Measurements from ENCODE around the gene COL4A2.

DNA sequence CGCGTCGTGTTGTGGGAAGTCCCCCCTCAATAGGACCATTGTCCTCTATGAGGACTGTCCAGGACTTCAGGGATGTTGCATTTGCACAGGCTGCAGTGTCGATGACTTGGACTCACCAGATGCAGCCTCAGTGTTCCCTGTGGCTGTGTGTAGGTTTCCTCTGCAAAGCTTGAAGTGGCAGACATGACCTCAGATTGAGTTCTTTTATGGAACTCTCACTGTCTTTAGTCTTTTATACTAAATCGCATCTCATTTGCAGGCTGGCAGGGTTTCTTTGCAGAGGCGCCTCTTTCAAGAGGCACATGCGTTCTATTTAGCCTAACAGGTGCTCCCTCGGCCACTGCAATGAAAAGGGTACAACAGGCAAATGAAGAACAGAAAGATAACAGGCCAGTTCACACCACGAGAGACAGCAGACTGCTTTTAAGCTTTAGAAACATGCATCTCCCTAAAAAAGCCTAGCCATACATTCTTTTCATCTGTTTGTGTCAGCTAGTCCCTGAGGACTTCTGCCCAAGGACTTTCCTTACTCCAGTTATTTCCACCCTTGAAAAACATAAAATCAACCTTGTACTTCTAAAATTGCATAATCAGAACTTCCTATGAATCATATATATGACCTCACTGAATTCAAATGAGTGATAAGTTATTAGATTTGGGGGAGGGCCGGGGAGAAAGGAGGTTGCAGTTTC lies 136.0 kb downstream of the COL4A2 start:
- TF ChIP-seq, protein P1, sequence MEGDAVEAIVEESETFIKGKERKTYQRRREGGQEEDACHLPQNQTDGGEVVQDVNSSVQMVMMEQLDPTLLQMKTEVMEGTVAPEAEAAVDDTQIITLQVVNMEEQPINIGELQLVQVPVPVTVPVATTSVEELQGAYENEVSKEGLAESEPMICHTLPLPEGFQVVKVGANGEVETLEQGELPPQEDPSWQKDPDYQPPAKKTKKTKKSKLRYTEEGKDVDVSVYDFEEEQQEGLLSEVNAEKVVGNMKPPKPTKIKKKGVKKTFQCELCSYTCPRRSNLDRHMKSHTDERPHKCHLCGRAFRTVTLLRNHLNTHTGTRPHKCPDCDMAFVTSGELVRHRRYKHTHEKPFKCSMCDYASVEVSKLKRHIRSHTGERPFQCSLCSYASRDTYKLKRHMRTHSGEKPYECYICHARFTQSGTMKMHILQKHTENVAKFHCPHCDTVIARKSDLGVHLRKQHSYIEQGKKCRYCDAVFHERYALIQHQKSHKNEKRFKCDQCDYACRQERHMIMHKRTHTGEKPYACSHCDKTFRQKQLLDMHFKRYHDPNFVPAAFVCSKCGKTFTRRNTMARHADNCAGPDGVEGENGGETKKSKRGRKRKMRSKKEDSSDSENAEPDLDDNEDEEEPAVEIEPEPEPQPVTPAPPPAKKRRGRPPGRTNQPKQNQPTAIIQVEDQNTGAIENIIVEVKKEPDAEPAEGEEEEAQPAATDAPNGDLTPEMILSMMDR (IDR thresholded peaks at IDR 0.05) = no peak
- TF ChIP-seq POLR2A (IDR thresholded peaks at IDR 0.05) = no peak

Data from vagina (tissue), 2 donors.